WTC11 (cell line): ENCODE results near the gene SIN3B. TPM values are rescaled to one million over a fixed set of nuclear protein-coding genes. Genes with fewer than 3 reads are reported as not detected.

Source experiments
- ATAC-seq: fragments of 200-7000 bp; cut with Tn5 transposase; 2 replicates; pipeline ENCODE4 v1.10.0; 2021; ENCODE audit warnings: mild to moderate bottlenecking, moderate library complexity
- CTCF ChIA-PET: fragments of 300-600 bp; sonication (Branson Sonifier 250); formaldehyde crosslinking; loops from one replicate; lab custom pipeline; 2021; ENCODE audit warnings: antibody characterized with exemption; lab: Charles Lee
- POLR2A ChIA-PET: fragments of 350-600 bp; sonication (Branson Sonifier 250); formaldehyde crosslinking; loops from one replicate; lab custom pipeline; 2021; ENCODE audit warnings: antibody characterized with exemption; lab: Charles Lee
- DNase-seq: peaks from one replicate; pipeline ENCODE4 v3.0.0; 2021; ENCODE audit warnings: low spot score
- H3K27ac Mint-ChIP-seq: 2 replicates; pipeline ENCODE4 v1.8.0; 2021; ENCODE audit warnings: mixed read lengths
- H3K27me3 Mint-ChIP-seq: 2 replicates; pipeline ENCODE4 v1.8.0; 2021; ENCODE audit warnings: low read depth, mild to moderate bottlenecking, moderate library complexity, mixed read lengths
- H3K36me3 Mint-ChIP-seq: 2 replicates; pipeline ENCODE4 v1.8.0; 2021; ENCODE audit warnings: mixed read lengths
- H3K4me1 Mint-ChIP-seq: 2 replicates; pipeline ENCODE4 v1.8.0; 2022; ENCODE audit warnings: mixed read lengths
- H3K4me3 Mint-ChIP-seq: 2 replicates; pipeline ENCODE4 v1.8.0; 2021; ENCODE audit warnings: mild to moderate bottlenecking, moderate library complexity, mixed read lengths
- H3K9me3 Mint-ChIP-seq: 2 replicates; pipeline ENCODE4 v1.8.0; 2021; ENCODE audit warnings: mixed read lengths
- ATF3 ChIP-seq: sonication (generic); formaldehyde crosslinking; conservative IDR thresholded peaks from 2 replicates; pipeline ENCODE4 v1.8.1; 2022; ENCODE audit warnings: mild to moderate bottlenecking, missing genetic modification reagents
- CREB1 ChIP-seq: sonication (generic); formaldehyde crosslinking; IDR thresholded peaks from 2 replicates; pipeline ENCODE4 v1.8.0; 2023; ENCODE audit warnings: mild to moderate bottlenecking, missing genetic modification reagents
- E2F5 ChIP-seq: sonication (generic); formaldehyde crosslinking; IDR thresholded peaks from 2 replicates; pipeline ENCODE4 v1.8.1; 2022; ENCODE audit warnings: mild to moderate bottlenecking, moderate library complexity, missing genetic modification reagents
- FOXJ3 ChIP-seq: sonication (generic); formaldehyde crosslinking; IDR thresholded peaks from 2 replicates; pipeline ENCODE4 v1.9.0; 2021; ENCODE audit warnings: missing genetic modification reagents, mild to moderate bottlenecking, borderline replicate concordance
- FOXK1 ChIP-seq: sonication (generic); formaldehyde crosslinking; IDR thresholded peaks from 2 replicates; pipeline ENCODE4 v1.8.0; 2022; ENCODE audit warnings: mild to moderate bottlenecking, moderate library complexity, missing genetic modification reagents
- GRHL2 ChIP-seq: fragments of 250-450 bp; sonication (Bioruptor Pico); IDR thresholded peaks from 2 replicates; pipeline ENCODE4 v1.8.0; 2022; ENCODE audit warnings: mild to moderate bottlenecking, moderate library complexity; ENCODE audit not compliant: insufficient replicate concordance, severe bottlenecking
- HMGA2 ChIP-seq: fragments of 250-450 bp; sonication (Bioruptor Pico); IDR thresholded peaks from 2 replicates; pipeline ENCODE4 v1.4.0; 2021; ENCODE audit warnings: mild to moderate bottlenecking, moderate library complexity
- NFATC4 ChIP-seq: fragments of 250-450 bp; sonication (Bioruptor Pico); IDR thresholded peaks from 2 replicates; pipeline ENCODE4 v1.9.0; 2021; ENCODE audit warnings: mild to moderate bottlenecking
- NFYB ChIP-seq: sonication (generic); formaldehyde crosslinking; conservative IDR thresholded peaks from 2 replicates; pipeline ENCODE4 v1.8.0; 2022; ENCODE audit warnings: low read depth, missing genetic modification reagents
- PRDM15 ChIP-seq: sonication (generic); formaldehyde crosslinking; IDR thresholded peaks from 2 replicates; pipeline ENCODE4 v1.8.0; 2022; ENCODE audit warnings: missing genetic modification reagents
- PREB ChIP-seq: sonication (generic); formaldehyde crosslinking; IDR thresholded peaks from 2 replicates; pipeline ENCODE4 v1.8.1; 2022; ENCODE audit warnings: mild to moderate bottlenecking, missing genetic modification reagents, moderate library complexity, borderline replicate concordance
- RELA ChIP-seq: sonication (generic); formaldehyde crosslinking; IDR thresholded peaks from 2 replicates; pipeline ENCODE4 v1.8.1; 2022; ENCODE audit warnings: missing genetic modification reagents, mild to moderate bottlenecking, borderline replicate concordance
- ZNF138 ChIP-seq: sonication (generic); formaldehyde crosslinking; conservative IDR thresholded peaks from 2 replicates; pipeline ENCODE4 v1.8.1; 2022; ENCODE audit warnings: mild to moderate bottlenecking, moderate library complexity, missing genetic modification reagents
- ZNF532 ChIP-seq: fragments of 250-450 bp; sonication (Bioruptor Pico); IDR thresholded peaks from 2 replicates; pipeline ENCODE4 v1.9.0; 2021; ENCODE audit warnings: mild to moderate bottlenecking, borderline replicate concordance
- ZNF671 ChIP-seq: fragments of 250-450 bp; sonication (Bioruptor Pico); IDR thresholded peaks from 2 replicates; pipeline ENCODE4 v1.8.0; 2021; ENCODE audit warnings: mild to moderate bottlenecking
- ZSCAN18 ChIP-seq: fragments of 250-450 bp; sonication (Bioruptor Pico); IDR thresholded peaks from 2 replicates; pipeline ENCODE4 v2.1.2; 2022; ENCODE audit warnings: mild to moderate bottlenecking, moderate library complexity
- total RNA-seq: library from RNA; stranded (reverse); gene quantifications from 3 replicates; pipeline ENCODE4 v1.2.3, GENCODE V29; 2021

SIN3B gene
- total RNA-seq, 1 experiment from 2014 or later = 87.7 TPM

GRCh38 chr19:16892436-16892835, 63.2 kb downstream of the SIN3B start (continued):
- TF ChIP-seq PRDM15 (CRISPR knock-in tag) (no peak), ATF3 (CRISPR knock-in tag) (no peak), ZNF138 (CRISPR knock-in tag) (no peak), PREB (CRISPR knock-in tag) (no peak), GRHL2 (CRISPR knock-in tag) (no peak), FOXJ3 (CRISPR knock-in tag) (no peak)

- H3K27ac Mint-ChIP-seq = no peak overlapping the region
- TF ChIP-seq CREB1 (CRISPR knock-in tag) (no peak), ZSCAN18 (CRISPR knock-in tag) (no peak), FOXK1 (CRISPR knock-in tag) (no peak), NFATC4 (no peak), E2F5 (CRISPR knock-in tag) (no peak)
- no peak for ATAC-seq
- H3K27me3 Mint-ChIP-seq = peaks cover 11% of the 10 kb centered on the region
- DNase-seq = no peak
- ChIA-PET POLR2A (no interaction called here), CTCF (no interaction called here)
- H3K4me1 Mint-ChIP-seq = peaks cover 4% of the 10 kb centered on the region; the same call in 1 of the 2 replicates
- no peak overlapping the region for H3K4me3 Mint-ChIP-seq
- no peaks in the 10 kb centered on the region for H3K9me3 Mint-ChIP-seq
- no peaks in the 10 kb centered on the region for H3K36me3 Mint-ChIP-seq
Observed at GRCh38 chr19:16892868-16893685, 63.9 kb downstream of the SIN3B start.

- ATAC-seq (no peak), DNase-seq (no peak)
- H3K27me3 Mint-ChIP-seq = peaks cover 17% of the 10 kb centered on the region
- ChIA-PET POLR2A (no interaction called here), CTCF (no interaction called here)
- H3K27ac Mint-ChIP-seq = no peak overlapping the region
- no peaks in the 10 kb centered on the region for H3K36me3 Mint-ChIP-seq
- no peaks in the 10 kb centered on the region for H3K9me3 Mint-ChIP-seq
- no peak overlapping the region for H3K4me3 Mint-ChIP-seq
- peaks cover 4% of the 10 kb centered on the region; the same call in 1 of the 2 replicates for H3K4me1 Mint-ChIP-seq
- TF ChIP-seq ZNF532 (CRISPR knock-in tag) = no peak
- no peak for TF ChIP-seq ZNF671
- TF ChIP-seq RELA (CRISPR knock-in tag) = no peak
- TF ChIP-seq NFYB = no peak
- no peak for TF ChIP-seq ZSCAN18 (CRISPR knock-in tag)
- no peak for TF ChIP-seq HMGA2 (CRISPR knock-in tag)
Observed at GRCh38 chr19:16893686-16893989, 64.4 kb downstream of the SIN3B start.
